GM12878 (cell line): Measurements from ENCODE around the gene CSNK1G1. TPM values are rescaled to one million over a fixed set of nuclear protein-coding genes. Genes with fewer than 3 reads are reported as not detected.

Experiments
- ATAC-seq: fragments of 200-7000 bp; cut with Tn5 transposase; 3 replicates; pipeline ENCODE4 v1.9.1; 2020; ENCODE audit warnings: mild to moderate bottlenecking, moderate library complexity
- BruUV-seq: library from RNA; stranded (reverse); fragments of 400-500 nt; replicated peaks from 2 replicates; lab custom pipeline; 2021; lab: Mats Ljungman, UMichigan
- CTCF ChIA-PET: fragments of 300-600 bp; sonication (Branson Sonifier 250); formaldehyde crosslinking; extraction: SDS; loops from one replicate; lab custom pipeline; 2021; ENCODE audit warnings: inconsistent platforms; lab: Yijun Ruan, JAX
- POLR2A ChIA-PET: fragments of 350-600 bp; formaldehyde crosslinking; extraction: SDS; loops from one replicate; lab custom pipeline; 2021; ENCODE audit warnings: inconsistent platforms; lab: Charles Lee
- RAD21 ChIA-PET: fragments of 300-600 bp; sonication (Branson Sonifier 250); formaldehyde crosslinking; loops from one replicate; lab custom pipeline; 2023; ENCODE audit warnings: antibody characterized with exemption; ENCODE audit not compliant: unreplicated experiment; lab: Charles Lee
- SMC1A ChIA-PET: fragments of 300-600 bp; sonication (Branson Sonifier 250); formaldehyde crosslinking; loops from one replicate; lab custom pipeline; 2023; ENCODE audit not compliant: unreplicated experiment, uncharacterized antibody; lab: Charles Lee
- DNase-seq: peaks from one replicate; pipeline ENCODE4 v3.0.0-alpha.2; 2011; ENCODE audit warnings: low read depth, low spot score
- FAIRE-seq: peaks from 3 replicates; lab custom pipeline; 2011; peaks lifted over from hg19 to GRCh38; lab: Jason Lieb, UNC
- H2AFZ ChIP-seq: 2 replicates; pipeline ENCODE4 v1.6.0; 2011; ENCODE audit warnings: low read depth, low read length, control low read depth; ENCODE audit not compliant: control insufficient read depth
- H3K27ac ChIP-seq: 2 replicates; pipeline ENCODE4 v1.5.1; 2011; ENCODE audit warnings: control low read depth; ENCODE audit not compliant: control insufficient read depth, insufficient read depth
- H3K27me3 ChIP-seq, 2 experiments: replicated peaks in 1 of 2; 2 replicates each; pipeline versions ENCODE4 v1.6.0 to v1.6.1; 2011; ENCODE audit warnings: low read length in 1 of 2; ENCODE audit not compliant: control insufficient read depth in 2 of 2, insufficient read depth in 2 of 2
- H3K36me3 ChIP-seq, 2 experiments: 2 replicates each; pipeline ENCODE4 v1.5.1; 2011; ENCODE audit warnings: low read length in 1 of 2; ENCODE audit not compliant: control insufficient read depth in 2 of 2, insufficient read depth in 2 of 2
- H3K4me1 ChIP-seq: 2 replicates; pipeline ENCODE4 v1.6.1; 2011; ENCODE audit warnings: mild to moderate bottlenecking, low read length, moderate library complexity, mixed read lengths; ENCODE audit not compliant: control insufficient read depth, insufficient read depth
- H3K4me2 ChIP-seq: 2 replicates; pipeline ENCODE4 v1.6.0; 2011; ENCODE audit warnings: control low read depth; ENCODE audit not compliant: control insufficient read depth, insufficient read depth
- H3K4me3 ChIP-seq: fragments of 200-600 bp; sonication (generic); 2 replicates; pipeline ENCODE4 v1.5.1; 2016
- H3K79me2 ChIP-seq: 2 replicates; pipeline ENCODE4 v1.6.0; 2011; ENCODE audit warnings: low read length; ENCODE audit not compliant: control insufficient read depth, insufficient read depth
- H3K9ac ChIP-seq: 2 replicates; pipeline ENCODE4 v1.8.0; 2011; ENCODE audit warnings: low read length, control low read depth, mixed read lengths; ENCODE audit not compliant: control insufficient read depth, insufficient read depth
- H3K9me3 ChIP-seq: replicated peaks from 3 replicates; pipeline ENCODE4 v1.5.1; 2011; ENCODE audit warnings: mild to moderate bottlenecking, low read length; ENCODE audit not compliant: control insufficient read depth, insufficient read depth
- H4K20me1 ChIP-seq: 2 replicates; pipeline ENCODE4 v1.6.0; 2011; ENCODE audit not compliant: control insufficient read depth, insufficient read depth
- ASH2L ChIP-seq: fragments of 300-600, 200-600 bp; sonication (generic); IDR thresholded peaks from 2 replicates; pipeline ENCODE4 v1.6.1; 2017; ENCODE audit warnings: low read depth, mild to moderate bottlenecking, borderline replicate concordance
- BHLHE40 ChIP-seq, 2 experiments: fragments of 450-650 bp in 1 of 2; IDR thresholded peaks; 2 replicates each; pipeline ENCODE4 v1.6.1; 2011 to 2017; ENCODE audit warnings: low read depth in 2 of 2, borderline replicate concordance in 1 of 2, improper control_type of control experiment in 1 of 2, low read length in 1 of 2, mild to moderate bottlenecking in 1 of 2
- GABPA ChIP-seq: IDR thresholded peaks from 2 replicates; pipeline ENCODE4 v1.6.1; 2014; ENCODE audit warnings: antibody characterized with exemption, low read depth, mild to moderate bottlenecking, inconsistent platforms
- RAD21 ChIP-seq: IDR thresholded peaks from 2 replicates; pipeline ENCODE4 v1.6.1; 2011; ENCODE audit warnings: mild to moderate bottlenecking, low read depth, low read length, moderate library complexity; ENCODE audit not compliant: insufficient read depth
- RFX5 ChIP-seq: IDR thresholded peaks from 2 replicates; pipeline ENCODE4 v1.6.1; 2011; ENCODE audit warnings: low read depth, low read length, improper control_type of control experiment
- SREBF1 ChIP-seq: IDR thresholded peaks from 2 replicates; pipeline ENCODE4 v1.6.1; 2012; ENCODE audit warnings: mild to moderate bottlenecking, low read length
- TCF12 ChIP-seq: IDR thresholded peaks from 2 replicates; pipeline ENCODE4 v1.6.1; 2011; ENCODE audit warnings: low read depth, mild to moderate bottlenecking, low read length
- WGBS: methylation state at CpG from one replicate; pipeline ENCODE4 v1.1.6; 2016; ENCODE audit warnings: low lambda C conversion rate; ENCODE audit not compliant: insufficient replicate concordance, insufficient coverage; ENCODE audit errors: missing lambda C conversion rate; 5-methylcytosine and 5-hydroxymethylcytosine counted together
- in situ Hi-C: fragments of 300-500 bp; cut with MboI; formaldehyde crosslinking; loops from 9 replicates; pipeline ENCODE4 v1.14.3; 2018; ENCODE audit warnings: mixed read lengths
- intact Hi-C: fragments of 100-400 bp; cut with micrococcal nuclease; formaldehyde crosslinking; loops from one replicate; pipeline ENCODE4 v1.14.2; 2022; ENCODE audit not compliant: unreplicated experiment
- polyA plus RNA-seq, 11 experiments: library from polyadenylated mRNA; depleted of rRNA in 4 of 11; unstranded in 6 of 11; stranded (reverse) in 5 of 11; fragments of >200 nt; fragmentation: Nextera tagmentation in 4 of 11; fragmentation: Illumina TruSeq in 1 of 11; extraction: Ambion mirVana in 4 of 11; extraction: Trizol in 1 of 11; gene quantifications; 1 replicate in 1 of 11; 2 replicates in 10 of 11; pipeline versions ENCODE4 v1.2.1 to v1.2.3, GENCODE V29; 2011 to 2016; ENCODE audit warnings: inconsistent platforms in 2 of 11, missing spikeins in 2 of 11, low read depth in 1 of 11
- total RNA-seq, 4 experiments: library from RNA; depleted of rRNA in 3 of 4; stranded (reverse); fragments of >200 nt in 3 of 4; fragmentation: Illumina TruSeq in 1 of 4; extraction: Trizol in 1 of 4; gene quantifications; 2 replicates each; pipeline versions ENCODE4 v1.2.1 to v1.2.3, GENCODE V29; 2013 to 2021
- TF ChIP-seq, protein P1 (sequence below): fragments of 450-650 bp; IDR thresholded peaks from 2 replicates; pipeline ENCODE4 v1.6.1; 2016; ENCODE audit warnings: mild to moderate bottlenecking, moderate library complexity, borderline replicate concordance
- TF ChIP-seq, protein P2 (sequence below): IDR thresholded peaks from 2 replicates; pipeline ENCODE4 v1.6.1; 2011; ENCODE audit warnings: mild to moderate bottlenecking, low read depth, low read length, moderate library complexity; ENCODE audit not compliant: insufficient replicate concordance
- TF ChIP-seq, protein P3 (sequence below): fragments of 450-650 bp; IDR thresholded peaks from 2 replicates; pipeline ENCODE4 v1.6.1; 2016; ENCODE audit warnings: mild to moderate bottlenecking
- TF ChIP-seq, protein P4 (sequence below): IDR thresholded peaks from 2 replicates; pipeline ENCODE4 v1.6.1; 2011; ENCODE audit warnings: borderline replicate concordance, low read depth, mild to moderate bottlenecking, moderate library complexity, low read length; ENCODE audit not compliant: insufficient read depth, poor library complexity, severe bottlenecking

The CSNK1G1 gene
- total and polyA plus RNA-seq, 10 of the 15 experiments (the other 5 are each of a cell fraction or from before 2014, with no cell fraction given) = 6.1 to 23.4 (median 15.3) TPM

DNA sequence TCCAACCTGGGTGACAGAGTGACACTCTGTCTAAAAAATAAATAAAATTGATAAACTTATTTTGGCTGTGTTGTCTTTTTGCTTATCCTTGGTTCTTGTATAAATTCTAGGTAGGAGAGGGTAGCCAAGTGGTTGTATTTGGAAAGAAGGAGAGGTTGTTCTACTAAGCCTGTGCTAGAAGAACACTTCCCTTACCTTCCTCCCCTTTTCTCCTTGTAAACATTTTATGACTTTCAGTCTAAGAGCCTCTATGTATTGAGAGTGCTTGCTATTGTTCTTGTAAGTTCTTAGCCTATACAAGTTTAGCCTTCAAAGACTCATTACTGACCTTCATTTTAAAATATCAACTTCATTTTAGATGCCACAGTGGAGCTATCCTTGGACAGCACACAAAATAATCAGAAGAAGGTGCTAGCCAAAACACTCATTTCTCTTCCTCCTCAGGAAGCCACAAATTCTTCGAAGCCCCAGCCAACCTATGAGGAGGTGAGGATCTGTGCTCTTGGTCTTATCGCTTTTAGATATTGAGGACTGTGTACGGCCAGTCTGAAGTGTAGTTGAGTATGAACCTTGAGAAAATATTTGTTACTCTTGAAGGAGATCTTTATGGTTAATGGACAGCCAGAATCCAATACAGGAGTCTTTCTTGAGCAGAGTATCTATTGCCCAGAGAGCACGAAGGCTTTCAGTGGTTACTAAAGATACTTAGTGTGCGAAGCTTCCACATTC, 238.1 kb downstream of the CSNK1G1 start:
- ATAC-seq = no peak
- TF ChIP-seq ASH2L (no peak), TCF12 (no peak), RAD21 (no peak), BHLHE40 (IDR thresholded peaks at IDR 0.05; ENCODE audit: borderline replicate concordance in 1 of 2, low read depth in 2 of 2, low read length in 1 of 2) (no peak), GABPA (no peak), RFX5 (no peak), SREBF1 (no peak)
- TF ChIP-seq, protein P1, sequence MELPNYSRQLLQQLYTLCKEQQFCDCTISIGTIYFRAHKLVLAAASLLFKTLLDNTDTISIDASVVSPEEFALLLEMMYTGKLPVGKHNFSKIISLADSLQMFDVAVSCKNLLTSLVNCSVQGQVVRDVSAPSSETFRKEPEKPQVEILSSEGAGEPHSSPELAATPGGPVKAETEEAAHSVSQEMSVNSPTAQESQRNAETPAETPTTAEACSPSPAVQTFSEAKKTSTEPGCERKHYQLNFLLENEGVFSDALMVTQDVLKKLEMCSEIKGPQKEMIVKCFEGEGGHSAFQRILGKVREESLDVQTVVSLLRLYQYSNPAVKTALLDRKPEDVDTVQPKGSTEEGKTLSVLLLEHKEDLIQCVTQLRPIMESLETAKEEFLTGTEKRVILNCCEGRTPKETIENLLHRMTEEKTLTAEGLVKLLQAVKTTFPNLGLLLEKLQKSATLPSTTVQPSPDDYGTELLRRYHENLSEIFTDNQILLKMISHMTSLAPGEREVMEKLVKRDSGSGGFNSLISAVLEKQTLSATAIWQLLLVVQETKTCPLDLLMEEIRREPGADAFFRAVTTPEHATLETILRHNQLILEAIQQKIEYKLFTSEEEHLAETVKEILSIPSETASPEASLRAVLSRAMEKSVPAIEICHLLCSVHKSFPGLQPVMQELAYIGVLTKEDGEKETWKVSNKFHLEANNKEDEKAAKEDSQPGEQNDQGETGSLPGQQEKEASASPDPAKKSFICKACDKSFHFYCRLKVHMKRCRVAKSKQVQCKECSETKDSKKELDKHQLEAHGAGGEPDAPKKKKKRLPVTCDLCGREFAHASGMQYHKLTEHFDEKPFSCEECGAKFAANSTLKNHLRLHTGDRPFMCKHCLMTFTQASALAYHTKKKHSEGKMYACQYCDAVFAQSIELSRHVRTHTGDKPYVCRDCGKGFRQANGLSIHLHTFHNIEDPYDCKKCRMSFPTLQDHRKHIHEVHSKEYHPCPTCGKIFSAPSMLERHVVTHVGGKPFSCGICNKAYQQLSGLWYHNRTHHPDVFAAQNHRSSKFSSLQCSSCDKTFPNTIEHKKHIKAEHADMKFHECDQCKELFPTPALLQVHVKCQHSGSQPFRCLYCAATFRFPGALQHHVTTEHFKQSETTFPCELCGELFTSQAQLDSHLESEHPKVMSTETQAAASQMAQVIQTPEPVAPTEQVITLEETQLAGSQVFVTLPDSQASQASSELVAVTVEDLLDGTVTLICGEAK = no peak
- TF ChIP-seq, protein P2, sequence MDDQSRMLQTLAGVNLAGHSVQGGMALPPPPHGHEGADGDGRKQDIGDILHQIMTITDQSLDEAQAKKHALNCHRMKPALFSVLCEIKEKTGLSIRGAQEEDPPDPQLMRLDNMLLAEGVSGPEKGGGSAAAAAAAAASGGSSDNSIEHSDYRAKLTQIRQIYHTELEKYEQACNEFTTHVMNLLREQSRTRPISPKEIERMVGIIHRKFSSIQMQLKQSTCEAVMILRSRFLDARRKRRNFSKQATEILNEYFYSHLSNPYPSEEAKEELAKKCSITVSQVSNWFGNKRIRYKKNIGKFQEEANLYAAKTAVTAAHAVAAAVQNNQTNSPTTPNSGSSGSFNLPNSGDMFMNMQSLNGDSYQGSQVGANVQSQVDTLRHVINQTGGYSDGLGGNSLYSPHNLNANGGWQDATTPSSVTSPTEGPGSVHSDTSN = no peak
- TF ChIP-seq, protein P3, sequence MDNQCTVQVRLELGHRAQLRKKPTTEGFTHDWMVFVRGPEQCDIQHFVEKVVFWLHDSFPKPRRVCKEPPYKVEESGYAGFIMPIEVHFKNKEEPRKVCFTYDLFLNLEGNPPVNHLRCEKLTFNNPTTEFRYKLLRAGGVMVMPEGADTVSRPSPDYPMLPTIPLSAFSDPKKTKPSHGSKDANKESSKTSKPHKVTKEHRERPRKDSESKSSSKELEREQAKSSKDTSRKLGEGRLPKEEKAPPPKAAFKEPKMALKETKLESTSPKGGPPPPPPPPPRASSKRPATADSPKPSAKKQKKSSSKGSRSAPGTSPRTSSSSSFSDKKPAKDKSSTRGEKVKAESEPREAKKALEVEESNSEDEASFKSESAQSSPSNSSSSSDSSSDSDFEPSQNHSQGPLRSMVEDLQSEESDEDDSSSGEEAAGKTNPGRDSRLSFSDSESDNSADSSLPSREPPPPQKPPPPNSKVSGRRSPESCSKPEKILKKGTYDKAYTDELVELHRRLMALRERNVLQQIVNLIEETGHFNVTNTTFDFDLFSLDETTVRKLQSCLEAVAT = no peak
- TF ChIP-seq, protein P4, sequence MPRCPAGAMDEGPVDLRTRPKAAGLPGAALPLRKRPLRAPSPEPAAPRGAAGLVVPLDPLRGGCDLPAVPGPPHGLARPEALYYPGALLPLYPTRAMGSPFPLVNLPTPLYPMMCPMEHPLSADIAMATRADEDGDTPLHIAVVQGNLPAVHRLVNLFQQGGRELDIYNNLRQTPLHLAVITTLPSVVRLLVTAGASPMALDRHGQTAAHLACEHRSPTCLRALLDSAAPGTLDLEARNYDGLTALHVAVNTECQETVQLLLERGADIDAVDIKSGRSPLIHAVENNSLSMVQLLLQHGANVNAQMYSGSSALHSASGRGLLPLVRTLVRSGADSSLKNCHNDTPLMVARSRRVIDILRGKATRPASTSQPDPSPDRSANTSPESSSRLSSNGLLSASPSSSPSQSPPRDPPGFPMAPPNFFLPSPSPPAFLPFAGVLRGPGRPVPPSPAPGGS = no peak
- TF ChIP-seq, all 136 proteins: peak for 0
- no peaks in the 10 kb centered on the region for H3K4me1 ChIP-seq
- H3K9me3 ChIP-seq = no peaks in the 10 kb centered on the region
- FAIRE-seq (no peak), DNase-seq (no peak)
- SMC1A ChIA-PET = interaction anchor here (1.0 kb wide), 1 partner anchor 20 kb away, joined by 4 read pairs; no protein-coding TSS in a partner anchor
- H2AFZ ChIP-seq = no peak overlapping the region
- peaks cover 13 to 34% of the 10 kb centered on the region in 2 experiments for H3K36me3 ChIP-seq
- H3K4me3 ChIP-seq = no peak overlapping the region
- H4K20me1 ChIP-seq = no peaks in the 10 kb centered on the region
- POLR2A ChIA-PET = interaction anchor here (0.6 to 1.4 kb wide), 3 partner anchors 19 to 929 kb away, joined by 3 to 4 read pairs (median 3); partner anchors contain the start of gene RAB8B
- CTCF ChIA-PET = interaction anchor here (0.5 to 1.1 kb wide), 3 partner anchors 8 to 43 kb away, joined by 3 read pairs; no protein-coding TSS in a partner anchor
- no peak overlapping the region for H3K9ac ChIP-seq
- RAD21 ChIA-PET = no interaction called here
- no peak overlapping the region for H3K27ac ChIP-seq
- 97% methylated on average over 5 of the region's 5 CpGs for WGBS
- BruUV-seq = no TSS peak
- intact Hi-C loops (no loop called here), in situ Hi-C loops (no loop called here)
- no peaks in the 10 kb centered on the region for H3K79me2 ChIP-seq
- no peaks in the 10 kb centered on the region for H3K27me3 ChIP-seq
- no peak overlapping the region for H3K4me2 ChIP-seq
